ENCODE data around the gene BBS1.

BBS1 gene

DNA sequence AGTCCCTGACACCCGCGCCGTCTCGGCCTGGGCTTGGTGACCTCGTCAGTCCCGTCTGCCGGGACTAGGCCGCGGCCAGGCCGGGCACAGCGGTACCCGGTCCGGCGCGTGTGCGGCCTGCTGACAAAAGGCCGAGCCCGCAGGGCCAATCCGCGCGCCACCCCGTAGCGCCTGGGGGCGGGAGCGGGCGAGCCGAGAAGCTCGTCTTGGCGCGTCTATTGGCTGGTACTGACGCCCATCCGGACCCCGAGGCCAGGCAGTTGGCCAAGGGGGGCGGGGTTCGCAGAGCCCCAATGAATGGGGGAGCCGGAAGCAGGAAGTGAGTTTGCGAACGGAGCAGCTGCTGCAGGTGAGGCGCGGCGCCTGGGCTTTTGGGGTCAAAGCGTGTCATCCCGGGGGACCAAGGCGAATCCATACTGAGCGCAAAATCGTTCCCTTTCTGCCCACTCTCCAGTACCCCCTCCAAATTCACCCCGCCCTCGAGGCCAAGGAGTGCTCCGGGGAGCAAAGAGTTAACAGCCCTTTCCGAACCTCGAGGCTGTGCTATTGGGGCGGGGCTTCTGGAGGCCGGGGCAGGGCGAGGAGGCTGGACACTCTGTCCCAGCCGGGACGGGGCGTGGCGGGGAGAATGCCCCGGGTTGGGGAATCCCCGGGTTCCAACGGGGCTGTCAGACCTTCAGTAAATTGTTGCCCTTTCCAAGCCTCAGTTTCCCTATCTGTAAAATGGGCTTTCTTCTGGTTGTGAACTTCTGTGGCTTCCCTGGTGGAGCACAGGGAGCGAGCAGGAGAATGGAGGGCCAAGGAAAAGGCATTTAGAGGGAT lies 30.1 kb upstream of the BBS1 start, which contains the start of gene DPP3 (continued):
- TF ChIP-seq MEIS1 (CRISPR knock-in tag; IDR thresholded peaks at IDR 0.05; ENCODE audit: borderline replicate concordance) (no peak), HOXA7 (CRISPR knock-in tag; IDR thresholded peaks at IDR 0.05; ENCODE audit: borderline replicate concordance) (no peak), MZF1 (tag by site-specific recombination; IDR thresholded peaks at IDR 0.05; ENCODE audit: borderline replicate concordance) (no peak), ZNF791 (tag by site-specific recombination; IDR thresholded peaks at IDR 0.05) (no peak), ZBTB48 (tag by site-specific recombination; IDR thresholded peaks at IDR 0.05) (no peak), ZNF416 (tag by site-specific recombination; IDR thresholded peaks at IDR 0.05) (no peak), ZNF561 (tag by site-specific recombination; IDR thresholded peaks at IDR 0.05; ENCODE audit: borderline replicate concordance) (peak; percentile 85), ZNF37A (tag by site-specific recombination; IDR thresholded peaks at IDR 0.05) (no peak), KLF10 (tag by site-specific recombination; IDR thresholded peaks at IDR 0.05) (peak; percentile 53; the same call in 1 of the 2 replicates), ZNF157 (tag by site-specific recombination; IDR thresholded peaks at IDR 0.05) (no peak), ZNF274 (IDR thresholded peaks at IDR 0.05; ENCODE audit: low read length) (no peak), ZNF274 (tag by site-specific recombination; IDR thresholded peaks at IDR 0.05; ENCODE audit: borderline replicate concordance) (no peak), ZNF747 (tag by site-specific recombination; IDR thresholded peaks at IDR 0.05) (no peak), ZNF530 (tag by site-specific recombination; IDR thresholded peaks at IDR 0.05; ENCODE audit: low read depth) (no peak), KLF16 (tag by site-specific recombination; IDR thresholded peaks at IDR 0.05) (peak; percentile 58), ZNF214 (tag by site-specific recombination; IDR thresholded peaks at IDR 0.05; ENCODE audit: borderline replicate concordance) (no peak), ZFP3 (tag by site-specific recombination; IDR thresholded peaks at IDR 0.05; ENCODE audit: low read depth) (no peak), ZNF426 (tag by site-specific recombination; IDR thresholded peaks at IDR 0.05) (no peak), ZXDB (tag by site-specific recombination; IDR thresholded peaks at IDR 0.05) (peak; percentile 97), PRDM1 (tag by site-specific recombination; IDR thresholded peaks at IDR 0.05) (no peak), ZNF596 (tag by site-specific recombination; IDR thresholded peaks at IDR 0.05) (no peak), ZNF169 (tag by site-specific recombination; IDR thresholded peaks at IDR 0.05) (no peak), ZBTB7A (tag by site-specific recombination; IDR thresholded peaks at IDR 0.05; ENCODE audit: low read depth) (no peak), SP7 (tag by site-specific recombination; IDR thresholded peaks at IDR 0.05) (peak; percentile 72; the same call in 1 of the 2 replicates), ZNF112 (tag by site-specific recombination; IDR thresholded peaks at IDR 0.05) (no peak)
- TF ChIP-seq, protein P1, sequence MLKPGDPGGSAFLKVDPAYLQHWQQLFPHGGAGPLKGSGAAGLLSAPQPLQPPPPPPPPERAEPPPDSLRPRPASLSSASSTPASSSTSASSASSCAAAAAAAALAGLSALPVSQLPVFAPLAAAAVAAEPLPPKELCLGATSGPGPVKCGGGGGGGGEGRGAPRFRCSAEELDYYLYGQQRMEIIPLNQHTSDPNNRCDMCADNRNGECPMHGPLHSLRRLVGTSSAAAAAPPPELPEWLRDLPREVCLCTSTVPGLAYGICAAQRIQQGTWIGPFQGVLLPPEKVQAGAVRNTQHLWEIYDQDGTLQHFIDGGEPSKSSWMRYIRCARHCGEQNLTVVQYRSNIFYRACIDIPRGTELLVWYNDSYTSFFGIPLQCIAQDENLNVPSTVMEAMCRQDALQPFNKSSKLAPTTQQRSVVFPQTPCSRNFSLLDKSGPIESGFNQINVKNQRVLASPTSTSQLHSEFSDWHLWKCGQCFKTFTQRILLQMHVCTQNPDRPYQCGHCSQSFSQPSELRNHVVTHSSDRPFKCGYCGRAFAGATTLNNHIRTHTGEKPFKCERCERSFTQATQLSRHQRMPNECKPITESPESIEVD (tag by site-specific recombination; IDR thresholded peaks at IDR 0.05): no peak
- TF ChIP-seq, protein P2, sequence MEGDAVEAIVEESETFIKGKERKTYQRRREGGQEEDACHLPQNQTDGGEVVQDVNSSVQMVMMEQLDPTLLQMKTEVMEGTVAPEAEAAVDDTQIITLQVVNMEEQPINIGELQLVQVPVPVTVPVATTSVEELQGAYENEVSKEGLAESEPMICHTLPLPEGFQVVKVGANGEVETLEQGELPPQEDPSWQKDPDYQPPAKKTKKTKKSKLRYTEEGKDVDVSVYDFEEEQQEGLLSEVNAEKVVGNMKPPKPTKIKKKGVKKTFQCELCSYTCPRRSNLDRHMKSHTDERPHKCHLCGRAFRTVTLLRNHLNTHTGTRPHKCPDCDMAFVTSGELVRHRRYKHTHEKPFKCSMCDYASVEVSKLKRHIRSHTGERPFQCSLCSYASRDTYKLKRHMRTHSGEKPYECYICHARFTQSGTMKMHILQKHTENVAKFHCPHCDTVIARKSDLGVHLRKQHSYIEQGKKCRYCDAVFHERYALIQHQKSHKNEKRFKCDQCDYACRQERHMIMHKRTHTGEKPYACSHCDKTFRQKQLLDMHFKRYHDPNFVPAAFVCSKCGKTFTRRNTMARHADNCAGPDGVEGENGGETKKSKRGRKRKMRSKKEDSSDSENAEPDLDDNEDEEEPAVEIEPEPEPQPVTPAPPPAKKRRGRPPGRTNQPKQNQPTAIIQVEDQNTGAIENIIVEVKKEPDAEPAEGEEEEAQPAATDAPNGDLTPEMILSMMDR (tag by site-specific recombination; IDR thresholded peaks at IDR 0.05): no peak
- TF ChIP-seq, protein P3, sequence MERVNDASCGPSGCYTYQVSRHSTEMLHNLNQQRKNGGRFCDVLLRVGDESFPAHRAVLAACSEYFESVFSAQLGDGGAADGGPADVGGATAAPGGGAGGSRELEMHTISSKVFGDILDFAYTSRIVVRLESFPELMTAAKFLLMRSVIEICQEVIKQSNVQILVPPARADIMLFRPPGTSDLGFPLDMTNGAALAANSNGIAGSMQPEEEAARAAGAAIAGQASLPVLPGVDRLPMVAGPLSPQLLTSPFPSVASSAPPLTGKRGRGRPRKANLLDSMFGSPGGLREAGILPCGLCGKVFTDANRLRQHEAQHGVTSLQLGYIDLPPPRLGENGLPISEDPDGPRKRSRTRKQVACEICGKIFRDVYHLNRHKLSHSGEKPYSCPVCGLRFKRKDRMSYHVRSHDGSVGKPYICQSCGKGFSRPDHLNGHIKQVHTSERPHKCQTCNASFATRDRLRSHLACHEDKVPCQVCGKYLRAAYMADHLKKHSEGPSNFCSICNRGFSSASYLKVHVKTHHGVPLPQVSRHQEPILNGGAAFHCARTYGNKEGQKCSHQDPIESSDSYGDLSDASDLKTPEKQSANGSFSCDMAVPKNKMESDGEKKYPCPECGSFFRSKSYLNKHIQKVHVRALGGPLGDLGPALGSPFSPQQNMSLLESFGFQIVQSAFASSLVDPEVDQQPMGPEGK (tag by site-specific recombination; IDR thresholded peaks at IDR 0.05): peak; percentile 80
- TF ChIP-seq, protein P4, sequence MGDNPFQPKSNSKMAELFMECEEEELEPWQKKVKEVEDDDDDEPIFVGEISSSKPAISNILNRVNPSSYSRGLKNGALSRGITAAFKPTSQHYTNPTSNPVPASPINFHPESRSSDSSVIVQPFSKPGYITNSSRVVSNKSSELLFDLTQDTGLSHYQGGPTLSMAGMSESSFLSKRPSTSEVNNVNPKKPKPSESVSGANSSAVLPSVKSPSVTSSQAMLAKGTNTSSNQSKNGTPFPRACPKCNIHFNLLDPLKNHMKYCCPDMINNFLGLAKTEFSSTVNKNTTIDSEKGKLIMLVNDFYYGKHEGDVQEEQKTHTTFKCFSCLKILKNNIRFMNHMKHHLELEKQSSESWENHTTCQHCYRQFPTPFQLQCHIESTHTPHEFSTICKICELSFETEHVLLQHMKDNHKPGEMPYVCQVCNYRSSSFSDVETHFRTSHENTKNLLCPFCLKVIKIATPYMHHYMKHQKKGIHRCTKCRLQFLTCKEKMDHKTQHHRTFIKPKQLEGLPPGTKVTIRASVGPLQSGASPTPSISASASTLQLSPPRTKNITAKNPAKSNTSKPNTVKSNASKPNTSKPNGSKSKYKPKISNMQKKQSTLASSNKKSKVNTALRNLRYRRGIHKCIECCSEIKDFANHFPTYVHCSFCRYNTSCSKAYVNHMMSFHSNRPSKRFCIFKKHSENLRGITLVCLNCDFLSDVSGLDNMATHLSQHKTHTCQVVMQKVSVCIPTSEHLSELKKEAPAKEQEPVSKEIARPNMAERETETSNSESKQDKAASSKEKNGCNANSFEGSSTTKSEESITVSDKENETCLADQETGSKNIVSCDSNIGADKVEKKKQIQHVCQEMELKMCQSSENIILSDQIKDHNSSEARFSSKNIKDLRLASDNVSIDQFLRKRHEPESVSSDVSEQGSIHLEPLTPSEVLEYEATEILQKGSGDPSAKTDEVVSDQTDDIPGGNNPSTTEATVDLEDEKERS (tag by site-specific recombination; IDR thresholded peaks at IDR 0.05): no peak
- TF ChIP-seq, protein P5, sequence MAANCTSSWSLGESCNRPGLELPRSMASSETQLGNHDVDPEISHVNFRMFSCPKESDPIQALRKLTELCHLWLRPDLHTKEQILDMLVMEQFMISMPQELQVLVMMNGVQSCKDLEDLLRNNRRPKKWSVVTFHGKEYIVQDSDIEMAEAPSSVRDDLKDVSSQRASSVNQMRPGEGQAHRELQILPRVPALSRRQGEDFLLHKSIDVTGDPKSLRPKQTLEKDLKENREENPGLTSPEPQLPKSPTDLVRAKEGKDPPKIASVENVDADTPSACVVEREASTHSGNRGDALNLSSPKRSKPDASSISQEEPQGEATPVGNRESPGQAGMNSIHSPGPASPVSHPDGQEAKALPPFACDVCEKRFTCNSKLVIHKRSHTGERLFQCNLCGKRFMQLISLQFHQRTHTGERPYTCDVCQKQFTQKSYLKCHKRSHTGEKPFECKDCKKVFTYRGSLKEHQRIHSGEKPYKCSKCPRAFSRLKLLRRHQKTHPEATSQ (tag by site-specific recombination; IDR thresholded peaks at IDR 0.05): 0 out of 2 replicates have a peak, but pooled peaks have one; percentile 37

Data from HEK293 (cell line).